ENCODE measurements around the gene SAMD4B. TPM values are rescaled to one million over a fixed set of nuclear protein-coding genes. Genes with fewer than 3 reads are reported as not detected.

Gene SAMD4B
- total and polyA plus RNA-seq, 9 of the 15 experiments (the other 6 are each of a cell fraction or from before 2014, with no cell fraction given): 3.4 to 90.5 (median 38.0) TPM

DNA sequence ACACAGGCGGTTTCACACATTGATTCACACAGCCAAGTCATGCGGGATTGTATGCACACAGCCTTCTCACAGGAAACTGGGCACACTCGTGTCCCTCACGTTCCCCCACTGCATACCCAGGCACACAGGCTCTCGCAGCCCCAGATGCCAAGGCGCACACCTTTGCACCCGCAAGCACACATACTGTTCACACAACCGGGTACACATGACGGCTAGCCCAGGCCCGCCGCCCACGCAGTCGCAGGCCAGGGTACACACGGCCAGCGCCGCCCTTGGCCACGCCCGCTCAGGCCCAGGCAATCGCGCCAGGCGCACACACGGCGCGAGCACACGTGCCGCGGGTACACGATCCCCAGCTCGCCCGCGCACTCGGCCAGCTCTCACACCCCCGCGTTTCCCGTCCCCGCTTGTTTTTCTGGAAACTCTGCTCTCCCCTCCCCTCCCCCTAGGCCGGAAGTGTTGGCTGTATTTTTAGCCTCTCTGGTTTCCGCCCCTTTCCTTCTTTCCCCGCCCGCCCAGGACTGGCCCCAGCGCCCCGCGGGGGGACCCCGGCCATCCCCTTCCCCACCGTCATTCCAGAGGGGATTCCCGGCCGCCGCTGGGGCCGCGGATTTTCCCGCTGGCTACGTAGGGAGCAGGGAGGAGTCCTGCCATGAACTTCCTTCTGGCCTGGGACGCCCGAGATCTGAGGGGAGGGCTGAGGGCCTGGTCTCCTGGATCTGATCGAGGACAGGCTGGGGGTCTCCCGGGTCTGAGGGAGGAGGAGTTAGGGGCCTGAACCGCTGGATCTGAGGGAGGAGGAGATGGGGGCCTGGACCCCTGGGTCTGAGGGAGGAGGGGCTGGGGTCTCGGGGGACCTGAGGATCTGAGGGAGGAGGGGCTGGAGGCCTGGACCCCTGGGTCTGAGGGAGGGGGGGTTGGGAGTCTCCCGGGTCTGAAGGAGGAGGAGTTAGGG is 60.4 kb downstream of the SAMD4B start (continued):
- TF ChIP-seq SREBF1 (IDR thresholded peaks at IDR 0.05; ENCODE audit: borderline replicate concordance, low read depth, low read length) (no peak), ETS2 (tag; IDR thresholded peaks at IDR 0.05; ENCODE audit: borderline replicate concordance, poor library complexity, severe bottlenecking) (no peak), ZNF133 (CRISPR knock-in tag; IDR thresholded peaks at IDR 0.05) (no peak), NFRKB (IDR thresholded peaks at IDR 0.05; ENCODE audit: low read depth) (peak; percentile 87), PYGO2 (tag; IDR thresholded peaks at IDR 0.05) (no peak), ZNF146 (CRISPR knock-in tag; IDR thresholded peaks at IDR 0.05; ENCODE audit: unreplicated experiment) (no peak), MAFF (IDR thresholded peaks at IDR 0.05; ENCODE audit: low read length) (no peak), KDM2B (CRISPR knock-in tag; IDR thresholded peaks at IDR 0.05) (no peak), SMAD2 (IDR thresholded peaks at IDR 0.05; ENCODE audit: low read depth, low read length) (no peak), EP300 (IDR thresholded peaks at IDR 0.05; ENCODE audit: low read length) (peak; percentile 57), HDAC6 (IDR thresholded peaks at IDR 0.05; ENCODE audit: low read depth, low read length) (no peak), POU5F1 (IDR thresholded peaks at IDR 0.05; ENCODE audit: borderline replicate concordance, low read depth, low read length, partially characterized antibody) (no peak), ADNP (tag; IDR thresholded peaks at IDR 0.05) (no peak), RHOXF2B (CRISPR knock-in tag; conservative IDR thresholded peaks at IDR 0.05) (0 out of 2 replicates have a peak, but pooled peaks have one; percentile 41), ZNF431 (CRISPR knock-in tag; IDR thresholded peaks at IDR 0.05) (no peak; the same call in 1 of the 2 replicates), CBFA2T2 (conservative IDR thresholded peaks at IDR 0.05) (peak; percentile 24; the same call in 1 of the 2 replicates)
- TF ChIP-seq, protein P1, sequence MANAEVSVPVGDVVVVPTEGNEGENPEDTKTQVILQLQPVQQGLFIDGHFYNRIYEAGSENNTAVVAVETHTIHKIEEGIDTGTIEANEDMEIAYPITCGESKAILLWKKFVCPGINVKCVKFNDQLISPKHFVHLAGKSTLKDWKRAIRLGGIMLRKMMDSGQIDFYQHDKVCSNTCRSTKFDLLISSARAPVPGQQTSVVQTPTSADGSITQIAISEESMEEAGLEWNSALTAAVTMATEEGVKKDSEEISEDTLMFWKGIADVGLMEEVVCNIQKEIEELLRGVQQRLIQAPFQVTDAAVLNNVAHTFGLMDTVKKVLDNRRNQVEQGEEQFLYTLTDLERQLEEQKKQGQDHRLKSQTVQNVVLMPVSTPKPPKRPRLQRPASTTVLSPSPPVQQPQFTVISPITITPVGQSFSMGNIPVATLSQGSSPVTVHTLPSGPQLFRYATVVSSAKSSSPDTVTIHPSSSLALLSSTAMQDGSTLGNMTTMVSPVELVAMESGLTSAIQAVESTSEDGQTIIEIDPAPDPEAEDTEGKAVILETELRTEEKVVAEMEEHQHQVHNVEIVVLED (CRISPR knock-in tag; IDR thresholded peaks at IDR 0.05): peak; percentile 49; the same call in 1 of the 2 replicates
- TF ChIP-seq, protein P2, sequence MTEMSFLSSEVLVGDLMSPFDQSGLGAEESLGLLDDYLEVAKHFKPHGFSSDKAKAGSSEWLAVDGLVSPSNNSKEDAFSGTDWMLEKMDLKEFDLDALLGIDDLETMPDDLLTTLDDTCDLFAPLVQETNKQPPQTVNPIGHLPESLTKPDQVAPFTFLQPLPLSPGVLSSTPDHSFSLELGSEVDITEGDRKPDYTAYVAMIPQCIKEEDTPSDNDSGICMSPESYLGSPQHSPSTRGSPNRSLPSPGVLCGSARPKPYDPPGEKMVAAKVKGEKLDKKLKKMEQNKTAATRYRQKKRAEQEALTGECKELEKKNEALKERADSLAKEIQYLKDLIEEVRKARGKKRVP (CRISPR knock-in tag; IDR thresholded peaks at IDR 0.05): no peak
- TF ChIP-seq, protein P3, sequence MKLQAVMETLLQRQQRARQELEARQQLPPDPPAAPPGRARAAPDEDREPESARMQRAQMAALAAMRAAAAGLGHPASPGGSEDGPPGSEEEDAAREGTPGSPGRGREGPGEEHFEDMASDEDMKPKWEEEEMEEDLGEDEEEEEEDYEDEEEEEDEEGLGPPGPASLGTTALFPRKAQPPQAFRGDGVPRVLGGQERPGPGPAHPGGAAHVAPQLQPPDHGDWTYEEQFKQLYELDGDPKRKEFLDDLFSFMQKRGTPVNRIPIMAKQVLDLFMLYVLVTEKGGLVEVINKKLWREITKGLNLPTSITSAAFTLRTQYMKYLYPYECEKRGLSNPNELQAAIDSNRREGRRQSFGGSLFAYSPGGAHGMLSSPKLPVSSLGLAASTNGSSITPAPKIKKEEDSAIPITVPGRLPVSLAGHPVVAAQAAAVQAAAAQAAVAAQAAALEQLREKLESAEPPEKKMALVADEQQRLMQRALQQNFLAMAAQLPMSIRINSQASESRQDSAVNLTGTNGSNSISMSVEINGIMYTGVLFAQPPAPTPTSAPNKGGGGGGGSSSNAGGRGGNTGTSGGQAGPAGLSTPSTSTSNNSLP (IDR thresholded peaks at IDR 0.05; ENCODE audit: borderline replicate concordance, low read depth, low read length): no peak
- TF ChIP-seq, protein P4, sequence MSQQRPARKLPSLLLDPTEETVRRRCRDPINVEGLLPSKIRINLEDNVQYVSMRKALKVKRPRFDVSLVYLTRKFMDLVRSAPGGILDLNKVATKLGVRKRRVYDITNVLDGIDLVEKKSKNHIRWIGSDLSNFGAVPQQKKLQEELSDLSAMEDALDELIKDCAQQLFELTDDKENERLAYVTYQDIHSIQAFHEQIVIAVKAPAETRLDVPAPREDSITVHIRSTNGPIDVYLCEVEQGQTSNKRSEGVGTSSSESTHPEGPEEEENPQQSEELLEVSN (IDR thresholded peaks at IDR 0.05; ENCODE audit: borderline replicate concordance in 1 of 2, extremely low read depth in 1 of 2, insufficient read depth in 1 of 2, insufficient read length in 1 of 2, low read depth in 1 of 2, low read length in 1 of 2, poor library complexity in 1 of 2, severe bottlenecking in 1 of 2): peak; percentile 98
- TF ChIP-seq, protein P5, sequence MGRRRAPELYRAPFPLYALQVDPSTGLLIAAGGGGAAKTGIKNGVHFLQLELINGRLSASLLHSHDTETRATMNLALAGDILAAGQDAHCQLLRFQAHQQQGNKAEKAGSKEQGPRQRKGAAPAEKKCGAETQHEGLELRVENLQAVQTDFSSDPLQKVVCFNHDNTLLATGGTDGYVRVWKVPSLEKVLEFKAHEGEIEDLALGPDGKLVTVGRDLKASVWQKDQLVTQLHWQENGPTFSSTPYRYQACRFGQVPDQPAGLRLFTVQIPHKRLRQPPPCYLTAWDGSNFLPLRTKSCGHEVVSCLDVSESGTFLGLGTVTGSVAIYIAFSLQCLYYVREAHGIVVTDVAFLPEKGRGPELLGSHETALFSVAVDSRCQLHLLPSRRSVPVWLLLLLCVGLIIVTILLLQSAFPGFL (CRISPR knock-in tag; IDR thresholded peaks at IDR 0.05): no peak

Measured in K562 (cell line).